Activated CD4-positive, alpha-beta T cell treated with anti-CD3 and anti-CD28 coated beads, Interleukin-2, amount 10 ng/mL, durations not matched to agents 24 days and 14 days (primary cell): ENCODE data around the gene OSBPL10. TPM values are rescaled to one million over a fixed set of nuclear protein-coding genes. Genes with fewer than 3 reads are reported as not detected.
"Not testable (repeated sequence)": the region's sequence is repeated elsewhere in the genome, so short reads cannot be mapped to it uniquely, and the experiment has no call there.

Experiments
- DNase-seq: peaks from one replicate; pipeline ENCODE4 v3.0.0; 2022
- H3K27ac Mint-ChIP-seq: one replicate; pipeline ENCODE4 v1.8.0; 2022; ENCODE audit warnings: mild to moderate bottlenecking, mixed read lengths
- H3K27me3 Mint-ChIP-seq: one replicate; pipeline ENCODE4 v1.8.0; 2022; ENCODE audit warnings: mixed read lengths
- H3K36me3 Mint-ChIP-seq: one replicate; pipeline ENCODE4 v1.8.0; 2022; ENCODE audit warnings: low read depth, mild to moderate bottlenecking, mixed read lengths
- H3K4me1 Mint-ChIP-seq: one replicate; pipeline ENCODE4 v1.8.0; 2021; ENCODE audit warnings: mixed read lengths
- H3K4me3 Mint-ChIP-seq: one replicate; pipeline ENCODE4 v1.8.0; 2022; ENCODE audit warnings: mild to moderate bottlenecking, moderate library complexity, mixed read lengths
- H3K9me3 Mint-ChIP-seq: one replicate; pipeline ENCODE4 v1.8.0; 2021; ENCODE audit warnings: mixed read lengths
- intact Hi-C: fragments of 100-400 bp; cut with micrococcal nuclease; formaldehyde crosslinking; loops from one replicate; pipeline ENCODE4 v1.15.1; 2023
- total RNA-seq: library from RNA; stranded (reverse); gene quantifications from 2 replicates; pipeline ENCODE4 v1.2.3, GENCODE V29; 2022

OSBPL10 gene, protein sequence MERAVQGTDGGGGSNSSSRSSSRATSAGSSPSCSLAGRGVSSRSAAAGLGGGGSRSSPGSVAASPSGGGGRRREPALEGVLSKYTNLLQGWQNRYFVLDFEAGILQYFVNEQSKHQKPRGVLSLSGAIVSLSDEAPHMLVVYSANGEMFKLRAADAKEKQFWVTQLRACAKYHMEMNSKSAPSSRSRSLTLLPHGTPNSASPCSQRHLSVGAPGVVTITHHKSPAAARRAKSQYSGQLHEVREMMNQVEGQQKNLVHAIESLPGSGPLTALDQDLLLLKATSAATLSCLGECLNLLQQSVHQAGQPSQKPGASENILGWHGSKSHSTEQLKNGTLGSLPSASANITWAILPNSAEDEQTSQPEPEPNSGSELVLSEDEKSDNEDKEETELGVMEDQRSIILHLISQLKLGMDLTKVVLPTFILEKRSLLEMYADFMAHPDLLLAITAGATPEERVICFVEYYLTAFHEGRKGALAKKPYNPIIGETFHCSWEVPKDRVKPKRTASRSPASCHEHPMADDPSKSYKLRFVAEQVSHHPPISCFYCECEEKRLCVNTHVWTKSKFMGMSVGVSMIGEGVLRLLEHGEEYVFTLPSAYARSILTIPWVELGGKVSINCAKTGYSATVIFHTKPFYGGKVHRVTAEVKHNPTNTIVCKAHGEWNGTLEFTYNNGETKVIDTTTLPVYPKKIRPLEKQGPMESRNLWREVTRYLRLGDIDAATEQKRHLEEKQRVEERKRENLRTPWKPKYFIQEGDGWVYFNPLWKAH
- total RNA-seq = 14.5 and 14.9 TPM in 2 replicates

DNA sequence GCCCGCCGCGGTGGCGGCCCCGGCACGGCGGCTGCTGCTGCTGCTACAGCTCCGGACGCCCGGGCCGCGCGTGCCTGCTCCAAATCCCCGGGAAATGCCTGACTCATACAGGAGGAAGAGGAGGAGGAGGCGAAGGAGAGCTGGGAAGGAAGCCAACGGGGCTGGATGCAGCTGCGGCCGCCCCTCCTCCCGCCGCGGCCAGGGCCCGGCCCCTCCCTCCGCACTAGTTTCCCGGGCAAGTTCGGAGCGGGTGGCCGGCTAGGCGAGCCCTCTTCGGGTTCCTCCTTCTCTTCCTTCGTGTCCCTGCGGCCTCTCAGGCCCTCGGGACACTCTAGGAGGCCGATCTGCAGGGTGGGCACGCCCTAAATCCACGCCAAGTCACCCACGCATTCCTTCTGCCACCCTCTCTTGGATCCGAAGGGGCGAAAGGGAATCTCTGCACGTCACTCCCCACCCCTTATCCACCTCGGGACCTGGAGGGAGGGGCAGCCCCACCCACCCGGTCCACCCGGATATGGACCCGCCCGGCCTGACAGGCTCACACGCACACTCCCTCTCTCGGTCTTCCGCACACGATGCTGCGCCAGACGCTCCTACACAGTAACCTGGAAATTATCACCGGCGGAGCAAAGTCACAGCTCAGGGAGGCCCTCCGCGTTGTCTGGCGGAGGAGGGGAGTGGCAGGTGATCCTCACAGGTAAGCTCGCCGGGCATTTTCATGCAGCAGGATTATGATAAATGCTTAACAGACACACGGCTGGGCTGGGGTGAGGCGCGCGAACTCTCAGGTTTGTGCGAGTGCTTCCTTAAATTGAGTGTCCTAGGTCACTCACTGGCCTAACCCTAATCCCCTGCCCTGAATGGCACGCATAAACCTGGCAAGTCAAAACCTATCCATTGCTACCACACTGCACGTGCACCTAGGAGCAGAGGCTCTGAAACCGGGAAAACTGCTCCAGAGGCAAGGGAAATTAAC lies at the start of gene OSBPL10, which contains the start of gene ZNF860:
Gene OSBPL10, minus strand, starts transcription at position 57 of the 976 bp plus-strand sequence. CDS start 83 bp downstream, outside the sequence.
Gene ZNF860, plus strand, starts transcription at position 545 of the 976 bp plus-strand sequence. CDS start 7,330 bp downstream, outside the sequence.
- Mint-ChIP-seq H3K27ac (peak within 1 kb of the TSS; percentile 74), H3K4me1 (peaks cover 28% of the 10 kb centered on the region), H3K36me3 (peaks cover 9% of the 10 kb centered on the region), H3K27me3 (peaks cover 19% of the 10 kb centered on the region), H3K4me3 (peak within 1 kb of the TSS; percentile 88), H3K9me3 (peaks cover 7% of the 10 kb centered on the region)
- peak; percentile 72 for DNase-seq
- intact Hi-C loops = loop anchor here (2.0 kb wide), 1 partner anchor 125 kb away; the partner anchor contains the start of gene GPD1L

GRCh38 chr3:32026593-32026992 lies 45.5 kb upstream of the OSBPL10 start:
- no peak overlapping the region for H3K4me3 Mint-ChIP-seq
- H3K36me3 Mint-ChIP-seq = no peaks in the 10 kb centered on the region
- no peak overlapping the region for H3K27ac Mint-ChIP-seq
- intact Hi-C loops = no loop called here
- no peaks in the 10 kb centered on the region for H3K4me1 Mint-ChIP-seq
- H3K9me3 Mint-ChIP-seq = no peaks in the 10 kb centered on the region
- no peak for DNase-seq
- H3K27me3 Mint-ChIP-seq = peaks cover 8% of the 10 kb centered on the region

DNA sequence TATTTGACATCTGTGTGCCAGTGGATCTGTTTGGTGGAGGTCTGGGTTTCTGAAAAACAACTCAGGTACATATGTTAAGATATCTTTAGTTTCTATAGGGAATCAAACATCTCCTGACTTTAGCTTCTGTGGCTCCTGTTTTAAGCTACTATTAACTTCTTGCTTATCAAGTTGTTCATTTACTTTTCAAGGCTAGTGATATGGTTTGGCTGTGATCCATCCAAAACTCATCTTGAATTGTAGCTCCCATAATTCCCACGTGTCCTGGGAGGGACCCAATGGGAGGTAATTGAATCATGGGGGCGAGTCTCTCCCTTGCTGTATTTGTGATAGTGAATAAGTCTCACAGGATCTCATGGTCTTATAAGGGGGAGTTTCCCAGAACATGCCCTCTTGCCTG lies 41.9 kb upstream of the OSBPL10 start:
- H3K4me3 Mint-ChIP-seq = no peak overlapping the region
- no peak overlapping the region for H3K27ac Mint-ChIP-seq
- no peaks in the 10 kb centered on the region for H3K9me3 Mint-ChIP-seq
- H3K36me3 Mint-ChIP-seq = no peaks in the 10 kb centered on the region
- intact Hi-C loops = no loop called here
- no peaks in the 10 kb centered on the region for H3K4me1 Mint-ChIP-seq
- DNase-seq = no peak
- H3K27me3 Mint-ChIP-seq = peaks cover 11% of the 10 kb centered on the region

DNA sequence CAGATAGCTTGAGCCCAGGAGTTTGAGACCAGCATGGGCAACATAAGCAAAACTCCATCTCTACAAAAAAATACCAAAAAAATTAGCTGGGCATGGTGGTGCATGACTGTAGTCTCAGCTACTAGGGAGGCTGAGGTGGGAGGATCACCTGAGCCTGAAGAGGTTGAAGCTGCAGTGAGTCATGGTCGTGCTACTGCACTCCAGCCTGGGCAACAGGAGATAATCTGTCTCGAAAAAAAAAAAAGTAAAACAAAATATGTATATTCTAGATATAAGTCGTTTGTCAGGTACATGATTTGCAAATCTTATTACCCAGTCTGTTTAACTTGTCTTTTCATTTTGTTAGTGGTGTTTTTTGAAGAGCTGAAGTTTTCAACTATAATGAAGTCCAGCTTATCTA lies 40.7 kb upstream of the OSBPL10 start:
- DNase-seq = no peak
- H3K9me3 Mint-ChIP-seq = no peaks in the 10 kb centered on the region
- H3K27me3 Mint-ChIP-seq = peaks cover 7% of the 10 kb centered on the region
- H3K4me3 Mint-ChIP-seq = no peak overlapping the region
- intact Hi-C loops = no loop called here
- no peak overlapping the region for H3K27ac Mint-ChIP-seq
- no peaks in the 10 kb centered on the region for H3K36me3 Mint-ChIP-seq
- no peaks in the 10 kb centered on the region for H3K4me1 Mint-ChIP-seq

- Mint-ChIP-seq H3K4me3 (no peak overlapping the region), H3K27me3 (peaks cover 5% of the 10 kb centered on the region), H3K27ac (no peak overlapping the region), H3K9me3 (no peaks in the 10 kb centered on the region), H3K4me1 (no peaks in the 10 kb centered on the region), H3K36me3 (no peaks in the 10 kb centered on the region)
- no peak for DNase-seq
- intact Hi-C loops = no loop called here
These were observed 40.1 kb upstream of the OSBPL10 start for GRCh38 chr3:32021155-32021554.

DNA sequence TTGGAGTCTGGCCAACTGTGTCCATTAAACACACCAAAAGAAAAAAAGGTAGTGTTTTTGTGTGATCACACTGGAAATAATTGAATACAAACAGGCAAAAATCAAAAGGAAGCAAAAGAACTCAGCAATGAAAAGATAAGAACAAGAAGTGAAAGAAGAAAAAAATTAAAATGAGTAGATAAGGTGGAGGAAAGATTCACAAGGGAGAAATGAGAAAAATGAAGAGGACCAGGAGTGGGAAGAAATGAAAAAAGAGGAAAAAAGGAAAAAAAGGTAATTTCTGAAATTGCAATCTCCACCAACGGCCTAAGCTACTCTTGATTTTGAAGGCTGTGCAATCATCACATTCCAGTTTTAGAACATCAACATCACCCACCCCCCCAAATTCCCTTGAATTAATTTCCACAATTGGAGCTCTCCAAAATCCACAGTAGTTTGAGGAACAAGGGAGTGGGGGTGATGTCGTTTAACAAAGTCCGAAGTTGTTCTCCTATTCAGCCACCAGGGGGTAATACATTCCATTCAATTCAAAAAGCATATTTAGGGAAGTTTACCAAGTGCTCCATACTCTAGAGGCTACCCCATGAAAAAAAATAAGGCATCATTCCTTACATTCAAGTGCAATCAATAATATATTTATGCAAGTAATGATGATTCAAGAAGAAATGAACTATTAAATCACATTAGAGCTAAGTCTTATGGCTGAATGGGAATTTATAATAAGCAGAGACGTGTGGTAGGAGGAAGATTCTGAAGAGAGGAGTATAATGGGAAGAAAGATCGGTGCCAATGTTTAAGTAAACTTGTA lies 37.9 kb upstream of the OSBPL10 start:
- H3K27ac Mint-ChIP-seq = no peak overlapping the region
- peak; percentile 62 for DNase-seq
- intact Hi-C loops = loop anchor here (1.0 kb wide), 1 partner anchor 125 kb away; no protein-coding TSS in a partner anchor
- H3K27me3 Mint-ChIP-seq = peaks cover 7% of the 10 kb centered on the region
- no peaks in the 10 kb centered on the region for H3K36me3 Mint-ChIP-seq
- H3K4me1 Mint-ChIP-seq = no peaks in the 10 kb centered on the region
- no peak overlapping the region for H3K4me3 Mint-ChIP-seq
- H3K9me3 Mint-ChIP-seq = no peaks in the 10 kb centered on the region

DNA sequence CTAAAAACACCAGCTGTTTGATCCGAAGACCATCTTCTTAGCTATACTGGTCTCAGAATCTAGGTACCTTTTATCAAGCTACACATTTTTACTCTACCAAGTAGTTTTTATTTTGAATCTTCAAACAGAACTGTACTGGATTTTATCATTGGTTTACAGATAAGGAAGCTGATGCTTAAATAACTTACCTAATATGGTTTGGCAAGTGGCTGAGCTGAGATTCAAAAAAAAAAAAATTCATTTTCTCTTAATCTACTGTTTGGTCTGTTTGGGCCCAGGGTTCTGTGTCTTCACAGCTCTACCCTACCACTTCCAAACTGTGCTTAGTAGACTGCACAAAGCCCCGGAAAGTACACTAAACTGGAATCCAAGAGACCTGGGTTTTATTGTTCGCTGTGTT lies 36.2 kb upstream of the OSBPL10 start:
- Mint-ChIP-seq H3K4me3 (no peak overlapping the region), H3K27me3 (peaks cover 5% of the 10 kb centered on the region)
- intact Hi-C loops = no loop called here

DNA sequence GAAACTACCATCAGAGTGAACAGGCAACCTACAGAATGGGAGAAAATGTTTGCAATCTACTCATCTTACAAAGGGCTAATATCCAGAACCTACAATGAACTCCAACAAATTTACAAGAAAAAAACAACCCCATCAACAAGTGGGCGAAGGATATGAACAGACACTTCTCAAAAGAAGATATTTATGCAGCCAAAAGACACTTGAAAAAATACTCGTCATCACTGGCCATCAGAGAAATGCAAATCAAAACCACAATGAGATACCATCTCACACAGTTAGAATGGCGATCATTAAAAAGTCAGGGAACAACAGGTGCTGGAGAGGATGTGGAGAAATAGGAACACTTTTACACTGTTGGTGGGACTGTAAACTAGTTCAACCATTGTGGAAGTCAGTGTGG lies 34.6 kb upstream of the OSBPL10 start:
- H3K9me3 Mint-ChIP-seq, H3K27me3 Mint-ChIP-seq, H3K36me3 Mint-ChIP-seq, DNase-seq, H3K4me1 Mint-ChIP-seq, H3K4me3 Mint-ChIP-seq, intact Hi-C loops, H3K27ac Mint-ChIP-seq: not testable (repeated sequence)

More for the DNA sequence above, 36.2 kb upstream of the OSBPL10 start:
- no peak for DNase-seq
- Mint-ChIP-seq H3K4me1 (no peaks in the 10 kb centered on the region), H3K36me3 (no peaks in the 10 kb centered on the region), H3K9me3 (no peaks in the 10 kb centered on the region), H3K27ac (no peak overlapping the region)

GRCh38 chr3:32010699-32011098 lies 29.6 kb upstream of the OSBPL10 start:
- not testable (repeated sequence) for H3K9me3 Mint-ChIP-seq, DNase-seq

DNA sequence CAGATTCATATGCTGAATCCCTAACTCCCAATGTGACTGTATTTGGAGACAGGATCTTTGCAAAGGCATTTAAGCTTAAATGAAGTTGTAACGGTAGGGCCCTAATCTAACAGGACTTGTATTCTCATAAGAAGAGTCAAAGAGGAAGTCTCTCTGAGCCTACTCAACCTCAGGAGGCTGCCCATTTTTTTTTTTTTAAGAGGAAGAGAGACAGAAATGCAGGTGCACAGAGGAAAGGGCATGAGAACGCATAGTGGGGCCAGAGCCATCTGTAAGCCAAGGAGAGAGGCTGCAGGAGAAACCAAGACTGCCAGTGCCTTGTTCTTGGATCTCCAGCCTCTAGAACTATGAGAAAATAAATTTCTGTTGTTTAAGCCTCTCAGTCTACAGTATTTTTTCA lies 28.9 kb upstream of the OSBPL10 start:
- Mint-ChIP-seq H3K27ac (no peak overlapping the region), H3K27me3 (peaks cover 3% of the 10 kb centered on the region), H3K36me3 (no peaks in the 10 kb centered on the region), H3K4me3 (no peak overlapping the region), H3K4me1 (peaks cover 8% of the 10 kb centered on the region), H3K9me3 (no peaks in the 10 kb centered on the region)
- intact Hi-C loops = no loop called here
- DNase-seq = no peak

More at GRCh38 chr3:32010699-32011098, 29.6 kb upstream of the OSBPL10 start:
- H3K36me3 Mint-ChIP-seq, H3K4me1 Mint-ChIP-seq, H3K27me3 Mint-ChIP-seq, intact Hi-C loops, H3K4me3 Mint-ChIP-seq, H3K27ac Mint-ChIP-seq: not testable (repeated sequence)

GRCh38 chr3:32009101-32009500 lies 28.0 kb upstream of the OSBPL10 start:
- H3K9me3 Mint-ChIP-seq = no peaks in the 10 kb centered on the region
- H3K36me3 Mint-ChIP-seq = no peaks in the 10 kb centered on the region
- no peak overlapping the region for H3K27ac Mint-ChIP-seq
- H3K27me3 Mint-ChIP-seq = peaks cover 3% of the 10 kb centered on the region
- DNase-seq = no peak
- peaks cover 8% of the 10 kb centered on the region for H3K4me1 Mint-ChIP-seq
- intact Hi-C loops = no loop called here
- no peak overlapping the region for H3K4me3 Mint-ChIP-seq

GRCh38 chr3:32004113-32004765 lies 23.2 kb upstream of the OSBPL10 start:
- H3K4me3 Mint-ChIP-seq = no peak overlapping the region
- no peak overlapping the region for H3K27ac Mint-ChIP-seq
- H3K9me3 Mint-ChIP-seq = peaks cover 4% of the 10 kb centered on the region
- no peak for DNase-seq
- intact Hi-C loops = no loop called here
- H3K27me3 Mint-ChIP-seq = peaks cover 6% of the 10 kb centered on the region
- no peaks in the 10 kb centered on the region for H3K36me3 Mint-ChIP-seq
- H3K4me1 Mint-ChIP-seq = peaks cover 4% of the 10 kb centered on the region
